Mucosa of rectum (tissue), 2 donors: ENCODE measurements around the gene SNORC.

Experiments
- H3K27ac ChIP-seq, 2 donors: one replicate each; pipeline ENCODE4 v1.7.0; 2013; ENCODE audit warnings: inconsistent platforms in 2 of 2, low read depth in 2 of 2, low read length in 2 of 2
- H3K27me3 ChIP-seq, 2 donors: one replicate each; pipeline ENCODE4 v1.7.0; 2013; ENCODE audit warnings: low read length in 2 of 2; ENCODE audit not compliant: control insufficient read depth in 2 of 2, insufficient read depth in 2 of 2
- H3K36me3 ChIP-seq, 2 donors: one replicate each; pipeline ENCODE4 v1.7.0; 2013; ENCODE audit warnings: low read length in 2 of 2; ENCODE audit not compliant: control insufficient read depth in 2 of 2, insufficient read depth in 2 of 2
- H3K4me1 ChIP-seq, 2 donors: one replicate each; pipeline ENCODE4 v1.7.0; 2013; ENCODE audit warnings: low read length in 2 of 2, mild to moderate bottlenecking in 1 of 2; ENCODE audit not compliant: control insufficient read depth in 2 of 2, insufficient read depth in 2 of 2
- H3K4me3 ChIP-seq, 2 donors: one replicate each; pipeline ENCODE4 v1.7.0; 2013; ENCODE audit warnings: low read length in 2 of 2
- H3K9ac ChIP-seq, 2 donors: one replicate each; pipeline ENCODE4 v1.7.0; 2013; ENCODE audit warnings: low read length in 2 of 2, low read depth in 1 of 2, mild to moderate bottlenecking in 1 of 2
- H3K9me3 ChIP-seq, 2 donors: one replicate each; pipeline ENCODE4 v1.7.0; 2013; ENCODE audit warnings: low read length in 2 of 2; ENCODE audit not compliant: control insufficient read depth in 2 of 2
- donor health status: healthy.
- donor health status: Normal muscosa, but diverticular disease.

Gene SNORC

DNA sequence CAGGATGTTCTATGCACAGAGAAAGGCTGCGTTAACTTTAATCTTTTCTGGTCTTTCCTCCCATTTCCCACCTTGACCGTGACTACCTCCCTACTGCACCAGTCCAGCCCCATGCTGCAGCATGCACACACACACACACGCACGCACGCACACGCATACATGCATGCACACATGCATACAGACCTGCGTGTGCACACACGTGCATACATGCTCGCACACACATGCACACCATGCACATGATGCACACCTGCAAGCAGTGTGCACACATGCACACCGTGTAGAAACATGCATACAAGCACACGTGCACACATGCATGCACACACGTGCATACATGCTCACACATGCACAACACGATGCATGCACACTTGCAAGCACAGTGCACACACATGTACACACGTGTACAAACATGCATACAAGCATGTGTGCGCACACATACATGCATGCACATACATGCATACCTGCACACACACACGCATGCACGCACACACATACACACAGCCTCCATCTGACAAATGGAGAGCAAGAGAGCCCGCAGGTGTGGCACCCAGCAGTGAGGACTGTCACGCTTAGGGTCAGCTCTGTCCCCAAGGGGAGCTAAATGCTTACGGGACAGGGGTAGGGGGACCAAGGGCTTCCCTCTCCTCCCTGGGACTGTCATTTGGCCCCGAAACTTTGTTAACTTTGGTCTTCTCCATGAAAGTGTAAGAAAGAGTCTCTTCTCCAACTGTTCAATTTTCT is 18.2 kb downstream of the SNORC start:
- Histone ChIP-seq H3K4me1 (no peaks in the 10 kb centered on the region), H3K27ac (no peak overlapping the region), H3K36me3 (peaks cover 24 to 32% of the 10 kb centered on the region in 2 donors)

DNA sequence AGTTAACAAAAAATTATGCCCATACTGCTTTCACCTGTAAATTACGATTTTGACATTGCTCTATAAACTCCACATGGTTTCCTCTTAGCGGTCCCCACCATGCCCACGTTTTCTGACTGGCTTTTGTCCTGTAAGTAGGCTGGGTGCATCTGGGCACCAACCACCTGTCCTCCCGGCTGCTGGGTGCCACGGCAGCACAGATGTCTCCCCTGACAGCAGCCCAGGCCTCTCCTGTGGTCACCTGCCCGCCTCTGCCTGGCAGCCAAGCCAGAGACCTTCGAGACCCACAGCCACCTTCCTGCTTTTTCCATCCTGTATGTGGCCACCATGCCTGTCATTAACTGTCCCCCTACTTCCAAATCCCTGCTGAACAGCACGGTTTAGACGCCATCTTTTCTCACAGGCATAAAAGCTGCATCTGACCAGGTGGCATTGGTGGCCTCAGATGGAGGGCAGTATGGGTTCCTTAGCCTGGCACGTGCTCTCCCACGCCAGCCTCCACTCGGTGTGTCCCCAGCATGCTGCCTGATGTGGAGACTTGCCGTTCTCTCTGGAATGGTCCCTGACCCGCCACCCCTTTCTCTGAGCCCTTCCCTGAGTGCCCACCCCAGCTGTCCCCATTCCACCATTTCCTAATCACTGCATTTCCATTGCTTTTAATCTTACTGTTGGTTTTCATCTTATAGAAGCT is 18.9 kb downstream of the SNORC start:
- Histone ChIP-seq H3K4me1 (no peaks in the 10 kb centered on the region), H3K27me3 (no peaks in the 10 kb centered on the region), H3K9ac (no peak overlapping the region), H3K4me3 (no peak overlapping the region), H3K36me3 (peaks cover 22 to 26% of the 10 kb centered on the region in 2 donors), H3K27ac (no peak overlapping the region), H3K9me3 (no peaks in the 10 kb centered on the region)

More for the DNA sequence above, 18.2 kb downstream of the SNORC start:
- no peaks in the 10 kb centered on the region for H3K27me3 ChIP-seq
- H3K9ac ChIP-seq = no peak overlapping the region
- no peak overlapping the region for H3K4me3 ChIP-seq
- no peaks in the 10 kb centered on the region for H3K9me3 ChIP-seq

DNA sequence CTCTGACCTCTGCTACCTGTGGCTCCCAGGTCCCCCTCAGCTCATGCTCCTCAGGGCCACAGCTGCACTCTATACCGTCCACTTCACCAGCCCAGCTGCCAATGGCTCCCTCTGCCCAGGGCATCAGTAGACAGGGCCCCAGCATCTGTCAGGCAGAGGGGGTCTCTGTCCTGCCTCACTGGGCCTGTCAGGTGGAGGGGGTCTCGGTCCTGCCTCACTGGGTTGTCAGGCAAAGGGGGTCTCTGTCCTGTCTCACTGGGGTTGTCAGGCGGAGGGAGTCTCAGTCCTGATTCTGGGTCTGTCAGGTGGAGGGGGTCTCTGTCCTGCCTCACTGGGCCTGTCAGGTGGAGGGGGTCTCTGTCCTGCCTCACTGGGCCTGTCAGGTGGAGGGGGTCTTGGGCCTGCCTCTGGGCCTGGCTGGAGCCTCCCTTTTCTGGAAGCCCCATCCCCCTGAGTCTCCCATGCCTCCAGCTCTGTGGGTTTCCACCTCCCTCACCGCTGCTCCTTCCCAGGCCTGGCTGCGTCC is 19.9 kb downstream of the SNORC start:
- H3K9ac ChIP-seq = no peak overlapping the region
- H3K9me3 ChIP-seq = no peaks in the 10 kb centered on the region
- no peaks in the 10 kb centered on the region for H3K4me1 ChIP-seq
- no peak overlapping the region for H3K27ac ChIP-seq
- no peaks in the 10 kb centered on the region for H3K27me3 ChIP-seq
- H3K4me3 ChIP-seq = no peak overlapping the region
- H3K36me3 ChIP-seq = peaks cover 17 to 22% of the 10 kb centered on the region in 2 donors

DNA sequence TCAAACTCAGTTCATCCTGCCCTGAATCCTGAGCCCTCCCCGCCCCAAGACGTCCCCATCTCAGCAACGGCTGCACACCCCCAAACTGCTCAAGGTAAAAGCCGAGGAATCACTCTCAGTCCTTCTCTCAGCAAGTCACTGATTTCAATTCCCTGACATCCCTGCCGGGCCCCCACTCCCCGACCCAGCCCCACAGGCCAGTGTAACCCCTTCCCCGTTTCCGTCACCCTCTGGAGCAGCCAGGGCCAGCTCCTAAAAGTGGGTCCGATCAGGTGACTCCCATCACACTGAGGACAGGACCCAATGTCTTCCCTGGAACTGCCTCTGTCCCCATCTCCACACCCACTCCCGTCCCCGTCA is 20.5 kb downstream of the SNORC start:
- no peaks in the 10 kb centered on the region for H3K9me3 ChIP-seq
- H3K36me3 ChIP-seq = peaks cover 17 to 19% of the 10 kb centered on the region in 2 donors
- H3K27ac ChIP-seq = no peak overlapping the region
- no peaks in the 10 kb centered on the region for H3K4me1 ChIP-seq
- H3K4me3 ChIP-seq = no peak overlapping the region
- H3K9ac ChIP-seq = no peak overlapping the region
- H3K27me3 ChIP-seq = no peaks in the 10 kb centered on the region

DNA sequence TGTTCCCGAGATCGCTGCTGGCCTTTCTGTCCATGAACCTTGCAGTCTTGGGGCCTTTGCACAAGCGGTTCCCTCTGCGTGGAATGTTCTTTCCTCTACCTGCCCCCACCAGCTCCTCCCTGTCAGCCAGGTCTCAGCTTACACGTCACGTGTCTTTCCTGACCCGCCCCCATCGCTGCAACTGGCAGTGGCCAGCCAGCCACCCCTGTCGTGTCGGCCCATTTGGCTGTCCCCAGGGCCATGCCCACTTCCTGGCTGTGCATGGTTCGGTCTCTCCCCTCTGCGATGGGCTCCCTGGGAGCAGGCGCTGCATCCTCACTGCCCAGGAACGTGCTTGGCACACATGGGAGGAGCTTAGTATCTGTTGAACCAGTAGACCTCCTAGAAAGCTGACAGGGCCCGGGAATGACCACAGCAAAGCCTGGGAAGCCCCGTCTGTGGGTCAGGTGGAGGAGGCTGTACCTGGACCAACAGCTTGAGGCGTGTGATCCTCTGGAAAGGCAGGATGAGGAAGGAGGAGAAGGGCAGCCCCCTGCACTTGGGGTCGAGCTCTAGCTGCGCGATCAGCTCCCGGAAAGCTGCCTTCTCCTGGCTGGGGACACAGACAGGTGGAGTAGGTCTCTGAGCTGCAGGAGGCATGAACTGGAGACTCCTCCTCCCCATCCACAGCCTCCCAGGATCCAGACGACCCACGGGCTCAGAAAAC is 21.0 kb downstream of the SNORC start:
- no peaks in the 10 kb centered on the region for H3K27me3 ChIP-seq
- peaks cover 14 to 17% of the 10 kb centered on the region in 2 donors for H3K36me3 ChIP-seq
- H3K4me3 ChIP-seq = no peak overlapping the region
- no peaks in the 10 kb centered on the region for H3K4me1 ChIP-seq
- H3K9me3 ChIP-seq = no peaks in the 10 kb centered on the region
- no peak overlapping the region for H3K27ac ChIP-seq
- no peak overlapping the region for H3K9ac ChIP-seq

DNA sequence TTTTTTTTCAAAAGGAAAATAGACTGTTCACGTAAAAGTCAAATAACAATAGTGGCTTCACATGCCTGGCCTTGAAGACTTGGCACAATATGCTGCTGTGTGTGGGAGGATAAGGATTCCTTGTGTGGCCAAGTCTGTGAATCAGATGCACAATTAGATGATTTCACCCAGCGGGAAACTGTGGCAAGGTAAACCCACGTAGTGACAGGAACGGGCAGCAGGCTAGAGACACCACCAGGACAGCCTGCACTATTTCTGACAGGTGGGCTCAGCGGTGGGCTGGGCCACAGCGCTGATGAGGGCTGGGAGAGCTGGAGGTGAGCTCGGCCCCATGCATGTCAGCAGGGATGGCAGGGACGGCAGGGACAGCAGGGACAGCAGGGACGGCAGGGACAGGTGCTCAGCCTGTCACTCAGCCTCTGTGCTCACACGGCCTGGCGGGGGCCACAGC is 21.6 kb downstream of the SNORC start:
- no peak overlapping the region for H3K4me3 ChIP-seq
- H3K9ac ChIP-seq = no peak overlapping the region
- H3K27me3 ChIP-seq = no peaks in the 10 kb centered on the region
- no peak overlapping the region for H3K27ac ChIP-seq
- H3K4me1 ChIP-seq = no peaks in the 10 kb centered on the region
- H3K9me3 ChIP-seq = no peaks in the 10 kb centered on the region
- H3K36me3 ChIP-seq = peaks cover 13 to 14% of the 10 kb centered on the region in 2 donors

DNA sequence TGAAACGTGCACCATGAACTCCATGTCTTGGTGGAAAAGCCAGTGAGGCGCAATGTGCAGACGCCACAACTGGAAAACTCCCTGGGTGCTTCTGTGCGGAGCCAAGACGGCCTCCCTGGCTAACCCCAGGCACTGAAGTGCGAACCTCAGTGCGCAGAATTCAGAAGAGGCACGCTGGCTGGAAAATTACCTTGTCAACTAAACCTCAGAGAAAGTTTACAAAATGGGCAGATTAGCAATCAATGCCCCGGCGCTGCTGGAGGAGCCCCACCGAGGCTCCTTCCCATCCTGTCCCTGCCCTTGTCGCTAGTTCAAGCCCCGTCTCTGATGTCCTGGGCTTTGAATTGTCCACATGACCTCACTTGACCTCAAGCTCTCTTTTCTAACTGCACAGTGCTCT is 22.2 kb downstream of the SNORC start:
- H3K36me3 ChIP-seq = peaks cover 13 to 14% of the 10 kb centered on the region in 2 donors
- no peaks in the 10 kb centered on the region for H3K4me1 ChIP-seq
- H3K27ac ChIP-seq = no peak overlapping the region
- no peaks in the 10 kb centered on the region for H3K27me3 ChIP-seq
- no peak overlapping the region for H3K9ac ChIP-seq
- no peaks in the 10 kb centered on the region for H3K9me3 ChIP-seq
- no peak overlapping the region for H3K4me3 ChIP-seq

DNA sequence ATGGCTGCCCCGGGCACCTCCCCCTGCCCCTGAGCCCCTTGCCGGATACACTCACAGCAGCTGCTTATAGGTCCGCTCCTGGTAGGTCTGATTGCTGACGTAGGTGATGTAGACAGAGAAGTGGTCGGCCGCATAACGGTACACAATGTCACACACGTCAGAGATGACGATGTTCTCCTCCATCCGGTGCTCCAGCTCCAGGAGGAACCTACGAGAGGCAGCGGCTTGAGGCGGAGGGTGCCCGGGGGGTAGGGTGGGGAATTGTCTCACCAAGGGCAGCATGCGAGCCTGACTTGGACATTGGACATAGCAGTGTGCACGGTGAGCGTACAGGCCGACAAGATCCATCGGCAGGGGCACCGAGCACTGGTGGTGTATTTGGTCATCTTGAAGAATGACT is 22.8 kb downstream of the SNORC start:
- Histone ChIP-seq H3K36me3 (peaks cover 13 to 14% of the 10 kb centered on the region in 2 donors), H3K9ac (no peak overlapping the region), H3K9me3 (no peaks in the 10 kb centered on the region), H3K4me1 (no peaks in the 10 kb centered on the region), H3K27me3 (no peaks in the 10 kb centered on the region), H3K27ac (no peak overlapping the region), H3K4me3 (no peak overlapping the region)

DNA sequence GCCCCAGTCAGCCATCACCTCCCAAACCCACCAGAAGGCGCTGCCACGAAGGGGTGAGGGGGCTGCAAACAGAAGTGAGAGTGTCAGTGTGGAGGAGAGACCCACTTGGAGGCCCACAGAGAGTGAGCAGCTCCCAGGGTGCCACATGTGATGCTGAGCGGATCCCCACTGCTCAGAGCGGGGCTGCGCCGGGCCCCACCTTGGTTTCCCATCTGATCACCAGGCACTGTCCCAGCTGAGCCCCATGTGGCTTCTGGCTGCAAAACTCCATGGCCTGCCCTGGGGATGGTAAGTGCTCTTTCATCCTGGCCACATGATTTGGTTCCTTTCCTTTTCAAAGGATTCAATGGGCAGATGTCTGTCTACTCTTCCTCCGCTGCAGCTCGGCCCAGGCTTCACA is 23.8 kb downstream of the SNORC start:
- H3K4me1 ChIP-seq = no peaks in the 10 kb centered on the region
- peaks cover 14% of the 10 kb centered on the region in 2 donors for H3K36me3 ChIP-seq

DNA sequence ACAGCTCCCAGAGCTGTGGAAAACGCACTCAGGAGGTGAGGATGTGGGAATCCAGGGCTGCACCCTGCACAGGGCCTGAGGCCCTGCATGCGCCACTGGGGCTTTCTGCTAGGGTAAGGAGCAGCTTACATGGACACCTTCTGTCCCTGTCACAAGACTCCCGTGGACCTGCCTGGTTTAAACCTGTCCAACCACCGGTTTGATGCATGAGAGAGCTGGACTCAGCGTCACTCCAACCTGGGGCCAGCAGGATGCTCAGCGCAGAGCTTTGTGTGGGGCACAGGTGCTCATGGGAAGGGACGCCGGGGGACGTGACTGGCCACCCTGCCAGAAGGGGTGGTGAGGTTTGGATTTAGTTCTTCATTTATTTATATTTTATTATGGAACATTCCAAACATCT is 24.2 kb downstream of the SNORC start:
- no peak overlapping the region for H3K9ac ChIP-seq
- H3K9me3 ChIP-seq = no peaks in the 10 kb centered on the region
- H3K4me1 ChIP-seq = no peaks in the 10 kb centered on the region
- H3K27me3 ChIP-seq = no peaks in the 10 kb centered on the region
- H3K4me3 ChIP-seq = no peak overlapping the region
- H3K36me3 ChIP-seq = peaks cover 14 to 18% of the 10 kb centered on the region in 2 donors
- H3K27ac ChIP-seq = no peak overlapping the region

More for the DNA sequence above, 23.8 kb downstream of the SNORC start:
- Histone ChIP-seq H3K9me3 (no peaks in the 10 kb centered on the region), H3K9ac (no peak overlapping the region), H3K4me3 (no peak overlapping the region), H3K27ac (no peak overlapping the region), H3K27me3 (no peaks in the 10 kb centered on the region)
